PFSK-1 (cell line): Measurements from ENCODE around the gene SAMD11.

Experiments
- FOXP2 ChIP-seq: optimal IDR thresholded peaks from 2 replicates; pipeline ENCODE3; 2011; ENCODE audit warnings: borderline replicate concordance, control low read depth, inconsistent platforms; ENCODE audit not compliant: insufficient read depth; ENCODE audit errors: extremely low read length, extremely low read depth
- POLR2AphosphoS5 ChIP-seq: IDR thresholded peaks from 2 replicates; pipeline ENCODE4 v1.6.1; 2012; ENCODE audit warnings: low read depth, mild to moderate bottlenecking, control low read depth, low read length, moderate library complexity
- REST ChIP-seq, 2 experiments: IDR thresholded peaks; 2 replicates each; pipeline versions ENCODE4 v1.6.1 to v1.8.0; 2011 to 2012; ENCODE audit warnings: low read depth in 2 of 2, low read length in 2 of 2, control low read depth in 1 of 2, inconsistent platforms in 1 of 2, mild to moderate bottlenecking in 1 of 2, moderate library complexity in 1 of 2; ENCODE audit not compliant: insufficient read depth in 1 of 2
- SIN3A ChIP-seq: IDR thresholded peaks from 2 replicates; pipeline ENCODE4 v1.6.1; 2012; ENCODE audit warnings: mild to moderate bottlenecking, low read length, moderate library complexity, borderline replicate concordance; ENCODE audit not compliant: insufficient read depth
- TAF1 ChIP-seq: IDR thresholded peaks from 2 replicates; pipeline ENCODE4 v1.6.1; 2012; ENCODE audit warnings: low read length, control low read depth, borderline replicate concordance; ENCODE audit not compliant: insufficient read depth

GRCh38 chr1:947958-948357 lies 24.2 kb downstream of the SAMD11 start:
- no peak for TF ChIP-seq SIN3A
- TF ChIP-seq POLR2AphosphoS5, result no peak
- TF ChIP-seq REST (IDR thresholded peaks at IDR 0.05; ENCODE audit: insufficient read depth in 1 of 2, low read depth in 2 of 2, low read length in 2 of 2), result no peak
- TF ChIP-seq TAF1, result no peak
- no peak for TF ChIP-seq FOXP2
